Activated CD4-positive, alpha-beta T cell treated with anti-CD3 and anti-CD28 coated beads for 24 hours (primary cell): Measurements from ENCODE around the gene NEDD4L.
"Not testable (repeated sequence)": the region's sequence is repeated elsewhere in the genome, so short reads cannot be mapped to it uniquely, and the experiment has no call there.

Experiments
- DNase-seq, 2 donors: peaks; one replicate each; pipeline ENCODE4 v3.0.0-alpha.2; 2020; ENCODE audit warnings: low read depth in 2 of 2

The NEDD4L gene

GRCh38 chr18:58416704-58417683, 373.0 kb downstream of the NEDD4L start:
- DNase-seq: no peak

- no peak for DNase-seq
Observed at GRCh38 chr18:58417752-58418151, 373.7 kb downstream of the NEDD4L start.

- no peak for DNase-seq
Observed at GRCh38 chr18:58418361-58418760, 374.3 kb downstream of the NEDD4L start.

GRCh38 chr18:58419587-58420199, 375.7 kb downstream of the NEDD4L start:
- no peak for DNase-seq

- DNase-seq: no peak
Observed at GRCh38 chr18:58426611-58427010, 382.6 kb downstream of the NEDD4L start.

- no peak for DNase-seq
Observed at GRCh38 chr18:58427321-58427720, 383.3 kb downstream of the NEDD4L start.

GRCh38 chr18:58429442-58429841, 385.4 kb downstream of the NEDD4L start:
- DNase-seq: no peak

- no peak for DNase-seq
Observed at GRCh38 chr18:58431215-58431614, 387.2 kb downstream of the NEDD4L start.

GRCh38 chr18:58432050-58432727, 388.2 kb downstream of the NEDD4L start:
- DNase-seq: no peak

GRCh38 chr18:58435221-58436005, 391.4 kb downstream of the NEDD4L start:
- DNase-seq: not testable (repeated sequence)

- no peak for DNase-seq
Observed at GRCh38 chr18:58438161-58438957, 394.3 kb downstream of the NEDD4L start.

GRCh38 chr18:58438958-58439300, 394.9 kb downstream of the NEDD4L start:
- DNase-seq: no peak

GRCh38 chr18:58443671-58444070, 399.6 kb downstream of the NEDD4L start:
- no peak for DNase-seq

- DNase-seq: no peak
Observed at GRCh38 chr18:58446391-58447060, 402.5 kb downstream of the NEDD4L start.

- DNase-seq: no peak
Observed at GRCh38 chr18:58447402-58448095, 403.5 kb downstream of the NEDD4L start.

GRCh38 chr18:58449464-58449863, 405.4 kb downstream of the NEDD4L start:
- DNase-seq: no peak
